Cardiac muscle cell (in vitro differentiated cells and primary cell): ENCODE data around the gene BHLHE40. TPM values are rescaled to one million over a fixed set of nuclear protein-coding genes. Genes with fewer than 3 reads are reported as not detected.

Source experiments
- DNase-seq, 2 donors: peaks; one replicate each; pipeline versions ENCODE4 v3.0.0 to v3.0.0-alpha.2; 2010 to 2017; ENCODE audit warnings: low read depth in 1 of 2, low spot score in 1 of 2
- H3K27ac ChIP-seq: fragments of 200-600 bp; sonication (generic); 2 replicates; pipeline ENCODE4 v1.5.1; 2016
- H3K27me3 ChIP-seq: fragments of 200-600 bp; sonication (generic); 2 replicates; pipeline ENCODE4 v1.6.0; 2016; ENCODE audit warnings: control low read depth
- H3K36me3 ChIP-seq: fragments of 200-600 bp; sonication (generic); 2 replicates; pipeline ENCODE4 v1.5.1; 2016; ENCODE audit warnings: control low read depth
- H3K4me1 ChIP-seq: fragments of 200-600 bp; sonication (generic); 2 replicates; pipeline ENCODE4 v1.8.1; 2017; ENCODE audit warnings: low read depth, mild to moderate bottlenecking, mixed run types
- H3K4me3 ChIP-seq: fragments of 200-600 bp; sonication (generic); 2 replicates; pipeline ENCODE4 v1.5.1; 2016; ENCODE audit warnings: mild to moderate bottlenecking
- H3K9me3 ChIP-seq: fragments of 200-600 bp; sonication (generic); 2 replicates; pipeline ENCODE4 v1.5.1; 2017; ENCODE audit warnings: low read depth, mild to moderate bottlenecking, control low read depth
- CTCF ChIP-seq: IDR thresholded peaks from 2 replicates; pipeline ENCODE4 v1.5.1; 2012; ENCODE audit warnings: low read depth, mild to moderate bottlenecking, low read length
- polyA plus RNA-seq: library from polyadenylated mRNA; unstranded; fragments of >200 nt; fragmentation: Nextera tagmentation; extraction: Ambion mirVana; gene quantifications from 2 replicates; pipeline ENCODE4 v1.2.1, GENCODE V29; 2016
- total RNA-seq: library from RNA; depleted of rRNA; stranded (reverse); fragments of >200 nt; gene quantifications from 2 replicates; pipeline ENCODE4 v1.2.3, GENCODE V29; 2016

Gene BHLHE40
- total RNA-seq (15.3 and 18.4 TPM in 2 replicates), polyA plus RNA-seq (11.7 and 15.0 TPM in 2 replicates)

GRCh38 chr3:4979428-4980228 is at the start of gene BHLHE40:
Gene BHLHE40 (plus strand): TSS chr3:4979437. CDS start chr3:4979719, 282 bp downstream.
- TF ChIP-seq CTCF = no peak
- Histone ChIP-seq H3K4me1 (peaks cover 31% of the 10 kb centered on the region), H3K36me3 (peaks cover 2% of the 10 kb centered on the region), H3K4me3 (peak within 1 kb of the TSS; percentile 67), H3K9me3 (no peaks in the 10 kb centered on the region), H3K27ac (peak within 1 kb of the TSS; percentile 97), H3K27me3 (no peaks in the 10 kb centered on the region)
- DNase-seq = peak in 1 of 2 donors; percentile 53

- TF ChIP-seq CTCF = no peak
- Histone ChIP-seq H3K9me3 (no peaks in the 10 kb centered on the region), H3K36me3 (no peaks in the 10 kb centered on the region), H3K4me3 (no peak overlapping the region), H3K4me1 (no peaks in the 10 kb centered on the region), H3K27ac (no peak overlapping the region), H3K27me3 (no peaks in the 10 kb centered on the region)
- DNase-seq = no peak
These were observed 48.7 kb upstream of the BHLHE40 start for GRCh38 chr3:4930501-4930900.

- no peak for TF ChIP-seq CTCF
- Histone ChIP-seq H3K36me3 (no peaks in the 10 kb centered on the region), H3K27me3 (no peaks in the 10 kb centered on the region), H3K9me3 (no peaks in the 10 kb centered on the region), H3K4me1 (no peaks in the 10 kb centered on the region), H3K4me3 (no peak overlapping the region), H3K27ac (no peak overlapping the region)
- no peak for DNase-seq
These were observed 45.2 kb upstream of the BHLHE40 start for GRCh38 chr3:4934050-4934449.

- Histone ChIP-seq H3K27me3 (no peaks in the 10 kb centered on the region), H3K36me3 (no peaks in the 10 kb centered on the region), H3K4me1 (no peaks in the 10 kb centered on the region), H3K9me3 (no peaks in the 10 kb centered on the region), H3K4me3 (no peak overlapping the region), H3K27ac (no peak overlapping the region)
- TF ChIP-seq CTCF = no peak
- DNase-seq = no peak
These were observed 43.9 kb upstream of the BHLHE40 start for GRCh38 chr3:4935347-4935746.

- Histone ChIP-seq H3K4me3 (no peak overlapping the region), H3K4me1 (no peaks in the 10 kb centered on the region), H3K9me3 (no peaks in the 10 kb centered on the region), H3K27me3 (no peaks in the 10 kb centered on the region), H3K27ac (no peak overlapping the region), H3K36me3 (no peaks in the 10 kb centered on the region)
- DNase-seq = no peak
- no peak for TF ChIP-seq CTCF
These were observed 42.1 kb upstream of the BHLHE40 start for GRCh38 chr3:4936982-4937614.
